H9 (cell line): ENCODE measurements around the gene COX7A2L. TPM values are rescaled to one million over a fixed set of nuclear protein-coding genes. Genes with fewer than 3 reads are reported as not detected.

Experiments
- DNase-seq: peaks from one replicate; pipeline ENCODE4 v3.0.0-alpha.2; 2017
- H2AFZ ChIP-seq: one replicate; pipeline ENCODE4 v1.6.1; 2013; ENCODE audit warnings: mild to moderate bottlenecking, low read length, control low read depth, moderate library complexity
- H2AK5ac ChIP-seq: 2 replicates; pipeline ENCODE4 v1.6.1; 2013; ENCODE audit warnings: low read length, control low read depth, mixed read lengths; ENCODE audit not compliant: insufficient read length
- H2BK120ac ChIP-seq: one replicate; pipeline ENCODE4 v1.6.1; 2013; ENCODE audit warnings: low read depth, mild to moderate bottlenecking, low read length, control low read depth, inconsistent platforms; ENCODE audit not compliant: poor library complexity, severe bottlenecking
- H2BK12ac ChIP-seq: 2 replicates; pipeline ENCODE4 v1.6.1; 2013; ENCODE audit warnings: low read length, control low read depth, mixed read lengths, low read depth; ENCODE audit not compliant: insufficient read length
- H2BK15ac ChIP-seq: 2 replicates; pipeline ENCODE4 v1.6.1; 2013; ENCODE audit warnings: low read depth, low read length, control low read depth
- H2BK20ac ChIP-seq: one replicate; pipeline ENCODE4 v1.6.1; 2013; ENCODE audit warnings: low read depth, mild to moderate bottlenecking, low read length, control low read depth, inconsistent platforms; ENCODE audit not compliant: poor library complexity, severe bottlenecking
- H2BK5ac ChIP-seq: 2 replicates; pipeline ENCODE4 v1.6.1; 2013; ENCODE audit warnings: low read length, control low read depth, mixed read lengths; ENCODE audit not compliant: insufficient read length
- H3K14ac ChIP-seq: 2 replicates; pipeline ENCODE4 v1.6.1; 2013; ENCODE audit warnings: low read length, control low read depth; ENCODE audit not compliant: insufficient read depth
- H3K18ac ChIP-seq: 2 replicates; pipeline ENCODE4 v1.6.1; 2013; ENCODE audit warnings: low read depth, mild to moderate bottlenecking, mixed read lengths, low read length, control low read depth; ENCODE audit not compliant: insufficient read length
- H3K23ac ChIP-seq: 2 replicates; pipeline ENCODE4 v1.6.1; 2013; ENCODE audit warnings: low read length, control low read depth, mixed read lengths, low read depth; ENCODE audit not compliant: insufficient read length
- H3K23me2 ChIP-seq: 2 replicates; pipeline ENCODE4 v1.6.1; 2013; ENCODE audit warnings: low read depth, mild to moderate bottlenecking, mixed read lengths, low read length, control low read depth; ENCODE audit not compliant: insufficient read length, poor library complexity, severe bottlenecking
- H3K27ac ChIP-seq: 2 replicates; pipeline ENCODE4 v1.5.1; 2013; ENCODE audit warnings: low read length, control low read depth, mixed read lengths, low read depth; ENCODE audit not compliant: insufficient read length
- H3K27me3 ChIP-seq: 2 replicates; pipeline ENCODE4 v1.6.1; 2013; ENCODE audit warnings: low read length, control low read depth, inconsistent platforms; ENCODE audit not compliant: insufficient read depth
- H3K4ac ChIP-seq: 2 replicates; pipeline ENCODE4 v1.6.1; 2013; ENCODE audit warnings: low read depth, mild to moderate bottlenecking, control low read depth, inconsistent platforms, low read length, moderate library complexity
- H3K4me1 ChIP-seq: 2 replicates; pipeline ENCODE4 v1.6.1; 2013; ENCODE audit warnings: low read length, control low read depth, inconsistent platforms; ENCODE audit not compliant: insufficient read depth
- H3K4me2 ChIP-seq: 2 replicates; pipeline ENCODE4 v1.6.1; 2013; ENCODE audit warnings: low read length, control low read depth, mixed read lengths; ENCODE audit not compliant: insufficient read length, insufficient read depth
- H3K56ac ChIP-seq: 2 replicates; pipeline ENCODE4 v1.6.1; 2013; ENCODE audit warnings: low read depth, mild to moderate bottlenecking, mixed read lengths, low read length, control low read depth; ENCODE audit not compliant: insufficient read length
- H3K79me1 ChIP-seq: 2 replicates; pipeline ENCODE4 v1.6.1; 2013; ENCODE audit warnings: low read depth, mild to moderate bottlenecking, moderate library complexity, low read length, control low read depth, inconsistent platforms; ENCODE audit not compliant: insufficient read depth, poor library complexity, severe bottlenecking
- H3K79me2 ChIP-seq: 2 replicates; pipeline ENCODE4 v1.6.1; 2013; ENCODE audit warnings: low read length, control low read depth, inconsistent platforms; ENCODE audit not compliant: insufficient read depth
- H3K9ac ChIP-seq: 2 replicates; pipeline ENCODE4 v1.6.1; 2013; ENCODE audit warnings: low read length, control low read depth, mixed read lengths; ENCODE audit not compliant: insufficient read length; ENCODE audit errors: extremely low read depth
- H3K9me3 ChIP-seq: one replicate; pipeline ENCODE4 v1.6.1; 2013; ENCODE audit warnings: low read depth, low read length, inconsistent platforms; ENCODE audit not compliant: control insufficient read depth
- H3T11ph ChIP-seq: one replicate; pipeline ENCODE4 v1.6.1; 2013; ENCODE audit warnings: mild to moderate bottlenecking, low read length, control low read depth, inconsistent platforms
- H4K20me1 ChIP-seq: one replicate; pipeline ENCODE4 v1.6.1; 2013; ENCODE audit not compliant: control insufficient read depth, insufficient read length, insufficient read depth
- H4K5ac ChIP-seq: 2 replicates; pipeline ENCODE4 v1.6.1; 2013; ENCODE audit warnings: low read depth, mild to moderate bottlenecking, mixed read lengths, low read length, control low read depth; ENCODE audit not compliant: insufficient read length
- H4K8ac ChIP-seq: replicated peaks from 2 replicates; pipeline ENCODE4 v1.6.1; 2013; ENCODE audit warnings: low read length, control low read depth, mixed read lengths, low read depth; ENCODE audit not compliant: insufficient read length
- H4K91ac ChIP-seq: 2 replicates; pipeline ENCODE4 v1.6.1; 2013; ENCODE audit warnings: low read depth, mild to moderate bottlenecking, moderate library complexity, mixed read lengths, low read length, control low read depth; ENCODE audit not compliant: insufficient read length
- H3K27ac Mint-ChIP-seq, 3 experiments: 2 replicates in 2 of 3; 3 replicates in 1 of 3; pipeline ENCODE4 v1.8.0; 2020 to 2021; ENCODE audit warnings: mixed read lengths in 3 of 3, mild to moderate bottlenecking in 1 of 3, moderate library complexity in 1 of 3
- H3K27me3 Mint-ChIP-seq: 2 replicates; pipeline ENCODE4 v1.8.0; 2021; ENCODE audit warnings: low read depth, mild to moderate bottlenecking, moderate library complexity, mixed read lengths
- H3K36me3 Mint-ChIP-seq, 3 experiments: 2 replicates in 2 of 3; 3 replicates in 1 of 3; pipeline ENCODE4 v1.8.0; 2020 to 2021; ENCODE audit warnings: low read depth in 3 of 3, mixed read lengths in 3 of 3; ENCODE audit not compliant: insufficient read depth in 1 of 3
- H3K4me1 Mint-ChIP-seq, 2 experiments: 2 replicates each; pipeline ENCODE4 v1.8.0; 2020; ENCODE audit warnings: mixed read lengths in 2 of 2
- H3K4me3 Mint-ChIP-seq, 2 experiments: 2 replicates in 1 of 2; 3 replicates in 1 of 2; pipeline ENCODE4 v1.8.0; 2020 to 2021; ENCODE audit warnings: mild to moderate bottlenecking in 2 of 2, mixed read lengths in 2 of 2, moderate library complexity in 1 of 2
- H3K9me3 Mint-ChIP-seq, 2 experiments: 2 replicates in 1 of 2; 3 replicates in 1 of 2; pipeline ENCODE4 v1.8.0; 2020; ENCODE audit warnings: mild to moderate bottlenecking in 2 of 2, mixed read lengths in 2 of 2, moderate library complexity in 1 of 2
- WGBS: extraction: QIAGEN DNeasy Blood & Tissue Kit; methylation state at CpG from one replicate; pipeline ENCODE4 v1.1.7; 2013; ENCODE audit warnings: missing lambda C conversion rate, low lambda C conversion rate, mixed read lengths; ENCODE audit not compliant: insufficient read length; ENCODE audit errors: extremely low coverage; 5-methylcytosine and 5-hydroxymethylcytosine counted together
- total RNA-seq: library from RNA; stranded (reverse); gene quantifications from 2 replicates; pipeline ENCODE4 v1.2.1, GENCODE V29; 2021
- TF ChIP-seq, protein P1 (sequence below): fragments of 200-600 bp; sonication (generic); conservative IDR thresholded peaks from 3 replicates; pipeline ENCODE4 v1.8.0; 2021; ENCODE audit warnings: antibody characterized with exemption, mild to moderate bottlenecking

COX7A2L gene
- total RNA-seq, 1 experiment from 2014 or later = 102 TPM

DNA sequence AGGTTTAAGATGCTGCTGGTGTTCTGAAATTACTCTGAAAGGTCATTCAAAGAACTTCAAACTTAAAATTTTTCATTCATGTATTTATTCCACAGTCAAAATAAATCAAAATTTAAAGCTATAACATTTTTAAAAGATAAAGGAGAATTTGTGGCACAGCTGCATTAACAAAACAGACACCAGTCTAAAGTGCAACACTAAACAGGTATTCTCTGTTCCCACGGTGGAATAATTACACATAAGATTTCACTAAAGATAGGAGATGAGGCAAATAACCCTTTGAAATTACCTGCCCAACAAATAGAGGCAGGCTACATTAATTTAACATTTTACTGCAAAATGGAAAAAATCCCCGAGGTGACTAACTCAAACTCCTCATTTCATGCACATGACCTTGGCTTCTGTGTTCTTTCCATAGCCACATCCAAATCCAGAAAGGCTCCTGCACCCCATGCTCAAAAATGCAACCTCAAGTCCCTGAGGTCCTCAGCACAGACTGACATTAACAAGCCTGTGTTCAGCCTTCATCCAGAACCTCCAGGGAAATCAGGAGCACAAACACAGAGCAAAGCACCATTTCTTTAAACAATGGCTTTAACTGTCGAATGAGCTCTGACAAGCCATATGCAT is 10.5 kb downstream of the COX7A2L start:
- no peak overlapping the region for H3K27ac ChIP-seq
- TF ChIP-seq, protein P1, sequence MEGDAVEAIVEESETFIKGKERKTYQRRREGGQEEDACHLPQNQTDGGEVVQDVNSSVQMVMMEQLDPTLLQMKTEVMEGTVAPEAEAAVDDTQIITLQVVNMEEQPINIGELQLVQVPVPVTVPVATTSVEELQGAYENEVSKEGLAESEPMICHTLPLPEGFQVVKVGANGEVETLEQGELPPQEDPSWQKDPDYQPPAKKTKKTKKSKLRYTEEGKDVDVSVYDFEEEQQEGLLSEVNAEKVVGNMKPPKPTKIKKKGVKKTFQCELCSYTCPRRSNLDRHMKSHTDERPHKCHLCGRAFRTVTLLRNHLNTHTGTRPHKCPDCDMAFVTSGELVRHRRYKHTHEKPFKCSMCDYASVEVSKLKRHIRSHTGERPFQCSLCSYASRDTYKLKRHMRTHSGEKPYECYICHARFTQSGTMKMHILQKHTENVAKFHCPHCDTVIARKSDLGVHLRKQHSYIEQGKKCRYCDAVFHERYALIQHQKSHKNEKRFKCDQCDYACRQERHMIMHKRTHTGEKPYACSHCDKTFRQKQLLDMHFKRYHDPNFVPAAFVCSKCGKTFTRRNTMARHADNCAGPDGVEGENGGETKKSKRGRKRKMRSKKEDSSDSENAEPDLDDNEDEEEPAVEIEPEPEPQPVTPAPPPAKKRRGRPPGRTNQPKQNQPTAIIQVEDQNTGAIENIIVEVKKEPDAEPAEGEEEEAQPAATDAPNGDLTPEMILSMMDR = no peak
- no peaks in the 10 kb centered on the region for H3K27me3 Mint-ChIP-seq
- peaks cover 4% of the 10 kb centered on the region; the same call in 1 of the 2 replicates for H3K79me2 ChIP-seq
- H2BK5ac ChIP-seq = no peak overlapping the region
- H3K79me1 ChIP-seq = peaks cover 8% of the 10 kb centered on the region
- H3K27me3 ChIP-seq = no peaks in the 10 kb centered on the region
- no peak overlapping the region for H2AK5ac ChIP-seq
- no peaks in the 10 kb centered on the region for H4K20me1 ChIP-seq
- no peak overlapping the region for H3K18ac ChIP-seq
- H2BK20ac ChIP-seq = no peak overlapping the region
- H2BK120ac ChIP-seq = no peak overlapping the region
- H4K8ac ChIP-seq = no peak overlapping the region
- H2BK15ac ChIP-seq = no peak overlapping the region
- no peak overlapping the region for H3K14ac ChIP-seq
- no peak overlapping the region for H3K23ac ChIP-seq
- H3K9ac ChIP-seq = no peak overlapping the region
- H2AFZ ChIP-seq = no peak overlapping the region
- peaks cover 15 to 50% (median 48%) of the 10 kb centered on the region in 3 experiments; a peak in 6 of 7 replicates for H3K36me3 Mint-ChIP-seq
- H3K9me3 ChIP-seq = no peaks in the 10 kb centered on the region
- WGBS = no CpG with 5 or more reads among the region's 3 CpGs
- H4K5ac ChIP-seq = no peak overlapping the region
- H3K4me1 Mint-ChIP-seq = no peaks in the 10 kb centered on the region
- no peak overlapping the region for H3K4me3 Mint-ChIP-seq
- H3T11ph ChIP-seq = no peak overlapping the region
- no peak for DNase-seq
- H3K23me2 ChIP-seq = no peaks in the 10 kb centered on the region
- H3K27ac Mint-ChIP-seq = no peak overlapping the region
- no peak overlapping the region for H4K91ac ChIP-seq
- H3K56ac ChIP-seq = no peak overlapping the region
- H3K4ac ChIP-seq = no peak overlapping the region
- H2BK12ac ChIP-seq = no peak overlapping the region
- no peak overlapping the region for H3K4me2 ChIP-seq
- H3K4me1 ChIP-seq = no peaks in the 10 kb centered on the region
- no peaks in the 10 kb centered on the region for H3K9me3 Mint-ChIP-seq
